SK-N-MC (cell line): ENCODE measurements around the gene JAKMIP3.
A peak's percentile ranks its signal among the peaks of the same experiment; 100 is the strongest.

Source experiments
- EZH2 ChIP-seq: fragments of 200-600 bp; sonication (generic); IDR thresholded peaks from one replicate; pipeline ENCODE4 v1.6.1; 2017; ENCODE audit warnings: antibody characterized with exemption
- POLR2AphosphoS5 ChIP-seq: IDR thresholded peaks from 2 replicates; pipeline ENCODE4 v1.6.1; 2012; ENCODE audit warnings: mild to moderate bottlenecking, low read depth, low read length, borderline replicate concordance

GRCh38 chr10:132036887-132037675 lies 28.7 kb upstream of the JAKMIP3 start:
- no peak for TF ChIP-seq POLR2AphosphoS5
- peak; percentile 17 for TF ChIP-seq EZH2
